HG03442 (cell line): ENCODE measurements around the gene CGB5.
"Not testable (repeated sequence)": the region's sequence is repeated elsewhere in the genome, so short reads cannot be mapped to it uniquely, and the experiment has no call there.

Experiments used
- ATAC-seq: cut with Tn5 transposase; IDR thresholded peaks from one replicate; pipeline ENCODE4 v1.9.1; 2021; ENCODE audit warnings: mild to moderate bottlenecking, moderate library complexity; ENCODE audit not compliant: unreplicated experiment

The CGB5 gene

DNA sequence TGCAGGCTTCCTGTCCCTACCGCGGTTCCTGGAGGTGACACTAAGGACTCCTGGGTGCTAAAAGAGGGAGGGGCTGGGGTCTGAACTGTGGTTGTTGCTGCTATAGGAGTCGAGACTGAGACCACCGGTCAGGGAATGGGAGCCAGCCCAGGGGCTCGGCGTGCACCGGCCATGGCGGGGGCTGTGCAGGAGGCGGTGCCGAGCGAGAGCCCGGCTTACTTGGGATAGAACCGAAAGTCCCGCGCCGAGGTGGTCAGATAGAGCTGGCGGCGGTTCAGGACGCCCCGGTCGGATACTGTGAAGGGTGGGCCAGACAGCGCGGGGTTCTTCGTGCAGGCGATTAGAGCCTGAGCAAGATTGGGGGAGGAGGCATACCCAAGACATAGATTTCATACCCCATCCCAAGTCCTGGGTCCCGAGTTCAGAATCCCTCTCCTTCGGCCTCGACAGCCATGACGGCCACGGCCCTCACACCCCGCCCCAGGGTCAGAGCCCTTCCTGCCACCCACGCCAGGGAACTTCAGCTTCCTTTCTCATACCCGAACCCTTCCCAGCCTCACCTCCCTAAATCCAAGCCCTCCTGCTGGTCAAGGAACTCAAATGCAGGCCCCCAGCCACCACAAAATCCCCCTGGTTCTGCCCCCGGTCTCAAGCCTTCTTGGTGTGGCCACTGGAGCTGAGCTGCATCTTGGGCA is 13.4 kb downstream of the CGB5 start:
- not testable (repeated sequence) for ATAC-seq

DNA sequence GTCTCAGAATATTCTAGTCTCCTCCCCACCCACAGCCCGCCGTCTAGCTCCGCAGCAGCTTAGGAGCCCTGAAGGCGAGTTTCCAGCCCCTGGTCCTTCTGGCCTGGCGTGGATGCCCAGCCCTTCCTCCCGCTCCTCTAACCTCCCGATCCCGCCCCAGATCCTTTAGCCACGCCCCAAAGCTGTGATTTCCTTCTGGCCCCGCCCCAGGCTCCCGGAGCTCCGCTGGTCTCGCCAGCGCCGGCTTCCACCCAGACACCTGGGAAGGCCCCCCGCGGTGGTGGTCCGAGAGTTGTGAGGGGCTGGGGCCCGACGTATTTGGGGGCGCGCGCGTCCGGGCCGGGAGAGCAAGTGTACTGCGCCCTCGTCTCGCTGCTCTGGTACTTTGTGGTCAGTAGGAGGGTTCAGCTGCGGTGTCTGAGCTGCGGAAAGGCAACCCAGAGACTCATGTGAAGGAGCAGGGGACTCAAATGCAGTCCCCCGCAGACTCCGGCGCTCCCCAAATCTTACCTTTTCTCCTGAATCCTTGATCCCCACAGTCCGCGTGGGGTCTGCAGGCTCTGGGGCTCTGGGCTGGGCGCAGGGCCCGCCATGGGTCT is 14.1 kb downstream of the CGB5 start, which contains the start of gene CGB7:
CGB7 (minus strand) TSS at position 114 of the 599 bp plus-strand sequence. CDS start 2,374 bp downstream, outside the sequence.
- no peak for ATAC-seq

DNA sequence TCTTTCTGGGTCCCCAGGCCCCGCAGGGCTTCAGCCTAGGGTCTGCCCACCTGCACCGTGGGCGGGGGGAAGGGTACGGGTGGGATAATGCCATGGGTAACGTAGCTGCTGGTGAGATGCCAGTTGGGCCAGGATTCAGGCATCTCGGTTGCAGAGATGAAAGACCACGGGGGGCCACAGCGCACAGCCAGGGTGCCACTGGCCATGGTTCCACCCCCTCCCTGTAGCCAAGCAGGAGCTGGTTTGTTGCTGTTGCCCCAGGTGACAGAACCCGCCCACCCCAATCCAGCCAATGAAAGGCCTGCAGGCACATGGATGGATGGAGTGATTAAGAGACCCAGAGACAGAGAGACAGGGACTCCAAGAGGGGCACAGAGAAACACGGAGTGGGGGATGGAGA is 14.9 kb downstream of the CGB5 start:
- no peak for ATAC-seq

DNA sequence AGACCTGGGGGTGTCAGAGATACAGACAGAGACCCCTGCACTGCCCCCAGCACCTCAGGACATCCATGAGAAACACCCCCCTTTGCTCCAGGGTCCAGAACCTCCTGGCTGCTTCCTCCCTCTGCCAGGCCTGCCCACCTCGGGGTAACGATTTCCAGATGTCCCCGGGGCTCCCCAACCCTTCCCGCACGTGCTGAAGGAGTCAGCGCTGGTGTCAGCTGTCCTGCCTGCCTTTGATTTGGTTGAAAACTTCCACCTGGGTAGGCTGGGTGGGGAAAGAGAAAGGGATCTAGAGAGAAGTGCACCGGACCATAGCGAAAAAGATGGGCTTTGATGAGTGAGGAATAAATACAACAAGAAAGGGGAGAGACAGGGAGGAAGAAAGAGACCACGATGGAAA is 15.4 kb downstream of the CGB5 start:
- ATAC-seq, result no peak

DNA sequence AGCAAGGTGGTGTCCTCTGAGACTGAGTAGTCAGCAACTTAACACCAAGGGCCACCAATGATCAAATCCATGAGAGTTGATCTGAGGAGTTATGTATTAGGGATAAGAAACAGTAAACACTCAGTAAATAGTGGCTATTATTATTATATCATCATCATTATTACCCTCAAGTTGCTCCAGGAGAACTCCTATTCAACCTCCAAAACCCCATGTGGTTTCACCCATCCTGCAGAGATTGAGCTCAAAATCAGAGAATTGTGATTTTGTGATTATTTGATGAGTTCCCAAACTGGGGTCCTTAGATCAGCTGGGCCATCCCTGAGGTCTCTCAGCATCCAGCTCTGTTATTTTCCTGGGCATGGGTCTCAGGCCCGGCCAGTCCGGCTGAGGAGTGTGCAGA is 17.4 kb downstream of the CGB5 start:
- ATAC-seq, result no peak

DNA sequence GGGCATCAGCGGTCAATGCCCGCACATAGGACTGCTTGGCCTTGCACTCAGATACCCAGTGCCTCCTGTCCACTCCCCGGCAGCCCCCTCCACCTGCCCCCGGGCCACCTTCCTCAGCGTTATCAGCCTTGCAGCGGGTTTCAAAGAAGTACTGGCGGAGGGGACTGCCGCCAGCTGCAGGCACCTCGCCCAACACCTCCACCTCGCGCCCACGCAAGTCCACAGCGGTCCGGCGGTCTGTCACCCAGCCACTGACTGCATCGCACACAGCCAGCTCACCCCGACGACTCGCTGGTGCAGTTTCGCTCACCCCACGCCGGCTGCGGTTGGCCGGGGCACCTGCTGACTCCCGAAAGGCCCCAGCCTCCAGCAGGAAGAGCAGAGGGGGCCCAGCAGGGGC is 17.8 kb downstream of the CGB5 start:
- ATAC-seq, result no peak

DNA sequence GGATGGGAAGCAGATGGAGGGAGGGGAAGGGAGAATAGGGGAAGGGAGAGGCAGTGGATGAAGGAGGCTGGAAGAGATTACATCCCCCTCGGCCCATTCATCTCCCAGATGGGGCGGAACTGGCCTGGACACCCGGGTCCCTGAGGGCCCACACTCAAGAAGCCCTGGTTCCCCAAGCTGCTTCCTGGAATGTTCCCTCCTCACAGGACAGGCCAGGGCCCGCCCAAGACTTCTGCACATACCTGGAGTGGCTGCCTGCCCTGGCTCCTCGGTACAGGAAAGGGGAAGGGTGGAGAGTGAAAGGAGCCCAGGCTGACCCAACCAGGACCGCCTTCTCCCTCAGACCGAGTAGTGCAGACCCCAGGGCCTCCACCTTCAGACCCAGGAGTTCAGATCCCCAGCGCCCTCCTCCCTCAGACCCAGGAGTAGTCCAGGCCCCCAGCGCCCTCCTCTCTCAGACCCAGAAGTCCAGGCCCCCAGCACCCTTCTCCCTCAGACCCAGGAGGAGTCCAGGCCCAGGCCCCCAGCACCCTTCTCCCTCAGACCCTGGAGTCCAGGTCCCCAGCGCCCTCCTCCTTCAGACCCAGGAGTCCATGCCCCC is 20.5 kb downstream of the CGB5 start:
- no peak for ATAC-seq

DNA sequence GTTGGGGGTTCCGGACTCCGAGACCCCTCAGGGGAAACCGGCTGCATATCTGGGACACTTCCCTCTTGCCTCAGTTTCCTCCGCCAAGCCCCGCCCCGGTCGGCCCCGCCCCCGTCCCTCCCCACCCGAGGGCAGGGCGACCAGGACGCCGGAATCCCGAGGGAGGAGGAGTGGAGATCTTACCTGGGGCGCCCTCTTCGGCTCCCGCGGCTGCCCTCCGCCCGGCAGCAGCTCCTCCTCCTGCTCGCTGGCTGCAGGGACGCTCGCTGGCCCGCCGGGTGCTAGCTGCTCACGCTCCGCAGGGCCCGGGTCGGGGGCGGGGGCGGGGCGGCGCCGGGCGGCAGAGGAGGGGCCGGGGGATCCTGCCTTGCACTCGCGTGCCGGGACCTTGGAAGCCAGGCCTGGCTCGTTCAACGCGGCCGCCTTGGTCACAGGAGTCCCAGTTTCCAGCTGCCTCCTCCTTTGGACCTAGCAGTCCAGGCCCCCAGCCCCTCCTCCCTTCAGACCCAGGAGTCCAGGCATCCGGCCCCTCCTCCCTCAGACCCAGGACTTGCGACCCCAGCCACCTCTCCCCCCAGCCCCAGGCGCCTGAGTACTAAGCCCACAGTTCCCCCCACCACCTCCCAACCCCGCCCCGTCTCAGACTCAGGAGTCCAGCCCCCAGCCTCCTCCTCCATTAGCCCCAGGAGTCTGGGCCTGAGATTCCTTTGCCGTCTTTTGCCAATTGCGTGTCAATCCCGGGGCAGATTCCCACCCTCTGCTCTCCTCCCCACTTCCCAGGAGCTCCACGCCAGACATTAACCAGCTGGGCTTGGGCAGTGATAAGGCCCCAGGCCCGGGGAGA is 21.3 kb downstream of the CGB5 start, which contains the start of gene NTF4:
NTF4 (minus strand) TSS at position 51 of the 844 bp plus-strand sequence. CDS start 2,821 bp downstream, outside the sequence.
- no peak for ATAC-seq

DNA sequence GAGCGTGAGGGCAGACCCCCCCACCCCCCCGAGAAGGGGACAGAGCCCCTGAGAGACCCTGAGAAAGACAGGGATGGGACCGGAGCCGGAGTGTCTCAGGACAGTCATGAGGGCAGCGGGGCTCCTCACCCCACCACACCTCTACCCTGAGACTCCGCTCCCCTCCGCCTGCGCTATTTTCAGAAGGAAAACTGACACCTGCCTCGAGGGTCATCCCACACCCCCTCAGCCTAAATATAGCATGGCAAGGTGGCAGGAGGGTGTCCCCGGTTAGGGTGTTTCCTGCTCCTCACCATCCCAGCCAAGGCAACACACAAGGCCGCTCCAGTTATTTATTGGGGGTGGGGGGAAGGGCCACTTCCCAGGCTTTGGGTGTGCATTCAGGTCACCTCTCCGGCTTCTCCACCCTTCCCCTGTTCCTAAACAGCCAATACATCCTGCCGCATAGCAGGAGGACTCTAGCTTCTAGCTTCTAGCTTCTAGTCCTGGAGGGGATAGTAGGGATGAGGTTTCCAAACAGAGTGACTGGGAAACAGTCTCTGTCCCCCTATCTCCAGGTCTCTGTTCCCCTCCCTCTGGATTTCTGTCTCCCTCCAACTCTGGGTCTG is 22.4 kb downstream of the CGB5 start:
- no peak for ATAC-seq

DNA sequence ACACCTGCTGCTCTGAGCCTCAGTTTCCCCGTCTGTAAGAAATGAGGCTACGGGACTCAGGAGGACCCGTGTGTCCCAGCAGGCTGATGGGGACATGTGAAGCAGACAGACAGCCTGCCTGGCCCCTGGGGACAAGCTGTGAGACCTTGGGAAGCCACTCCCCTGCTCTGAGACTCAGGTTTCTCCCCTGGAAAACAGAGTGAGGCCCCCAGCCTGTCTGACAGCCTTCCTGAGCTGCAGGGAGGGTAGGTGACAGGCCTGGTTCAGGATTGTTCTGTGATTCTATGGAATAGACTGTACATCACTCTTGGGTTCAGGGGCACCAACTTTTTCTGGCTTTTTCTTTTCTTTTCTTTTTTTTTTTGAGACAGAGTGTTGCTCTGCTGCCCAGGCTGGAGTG is 23.9 kb downstream of the CGB5 start:
- ATAC-seq, result no peak

DNA sequence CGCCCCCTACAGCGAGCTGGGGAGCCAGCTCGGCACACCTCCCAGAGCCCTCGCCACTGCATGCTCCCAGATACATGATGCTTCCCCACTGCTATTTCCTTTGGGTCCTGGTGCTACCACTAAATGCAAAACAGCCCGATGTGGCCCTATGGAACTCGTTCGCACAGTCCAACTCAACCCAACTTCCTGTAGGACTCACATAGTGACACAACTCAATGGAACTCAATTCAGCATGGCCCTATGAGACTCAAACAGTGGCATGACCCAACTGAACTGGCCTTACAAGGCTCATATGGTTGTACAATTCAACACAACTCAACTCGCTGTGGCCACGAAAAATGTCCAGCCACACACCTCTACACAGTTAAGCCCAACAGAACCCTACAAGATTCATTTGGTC is 25.4 kb downstream of the CGB5 start:
- no peak for ATAC-seq

DNA sequence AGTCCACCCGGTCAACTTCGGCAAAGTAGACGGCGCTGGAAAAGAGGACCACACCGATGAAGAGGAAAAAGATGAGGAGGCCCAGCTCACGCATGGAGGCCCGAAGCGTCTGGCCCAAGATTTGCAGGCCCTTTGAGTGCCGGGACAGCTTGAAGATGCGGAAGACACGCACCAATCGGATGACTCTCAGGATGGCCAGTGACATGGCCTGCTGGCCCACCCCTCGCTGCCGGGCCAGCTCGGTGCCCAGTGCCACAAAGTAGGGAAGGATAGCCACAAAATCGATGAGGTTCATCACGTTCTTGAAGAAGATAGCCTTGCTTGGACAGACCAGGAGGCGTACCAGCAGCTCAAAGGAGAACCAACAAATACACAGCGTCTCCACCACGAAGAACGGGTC is 26.8 kb downstream of the CGB5 start:
- ATAC-seq, result no peak

DNA sequence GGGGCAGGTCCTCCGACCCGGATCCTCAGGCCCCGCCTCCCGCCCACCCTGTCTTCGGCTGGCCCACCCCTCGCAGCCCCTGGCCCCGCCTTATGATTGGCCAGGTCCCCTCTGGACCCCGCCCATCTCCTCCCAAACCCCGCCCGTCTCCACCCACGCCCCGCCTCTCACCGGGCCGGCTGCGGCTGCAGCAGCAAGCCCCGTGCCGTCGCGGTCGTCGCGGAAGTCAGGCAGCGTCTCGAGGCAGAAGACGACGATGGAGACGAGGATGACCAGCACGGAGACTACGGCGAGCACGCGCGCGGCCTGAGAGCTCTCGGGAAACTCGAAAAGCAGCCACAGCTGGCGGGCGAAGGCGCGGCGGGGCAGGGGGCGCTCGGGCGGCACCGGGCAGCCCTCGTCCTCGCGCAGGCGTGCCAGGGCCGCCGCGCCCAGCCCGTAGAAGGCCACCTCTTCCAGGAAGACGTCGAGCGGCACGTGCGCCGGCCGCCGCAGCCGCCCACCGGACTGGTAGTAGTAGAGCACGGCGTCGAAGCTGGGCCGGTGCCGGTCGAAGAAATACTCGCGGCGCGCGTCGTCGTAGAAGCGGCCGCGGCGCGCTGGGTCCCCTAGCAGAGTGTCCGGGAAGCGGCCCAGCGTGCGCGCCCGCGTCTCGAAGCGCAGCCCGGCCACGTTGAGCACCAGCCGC is 28.4 kb downstream of the CGB5 start:
- ATAC-seq, result no peak

DNA sequence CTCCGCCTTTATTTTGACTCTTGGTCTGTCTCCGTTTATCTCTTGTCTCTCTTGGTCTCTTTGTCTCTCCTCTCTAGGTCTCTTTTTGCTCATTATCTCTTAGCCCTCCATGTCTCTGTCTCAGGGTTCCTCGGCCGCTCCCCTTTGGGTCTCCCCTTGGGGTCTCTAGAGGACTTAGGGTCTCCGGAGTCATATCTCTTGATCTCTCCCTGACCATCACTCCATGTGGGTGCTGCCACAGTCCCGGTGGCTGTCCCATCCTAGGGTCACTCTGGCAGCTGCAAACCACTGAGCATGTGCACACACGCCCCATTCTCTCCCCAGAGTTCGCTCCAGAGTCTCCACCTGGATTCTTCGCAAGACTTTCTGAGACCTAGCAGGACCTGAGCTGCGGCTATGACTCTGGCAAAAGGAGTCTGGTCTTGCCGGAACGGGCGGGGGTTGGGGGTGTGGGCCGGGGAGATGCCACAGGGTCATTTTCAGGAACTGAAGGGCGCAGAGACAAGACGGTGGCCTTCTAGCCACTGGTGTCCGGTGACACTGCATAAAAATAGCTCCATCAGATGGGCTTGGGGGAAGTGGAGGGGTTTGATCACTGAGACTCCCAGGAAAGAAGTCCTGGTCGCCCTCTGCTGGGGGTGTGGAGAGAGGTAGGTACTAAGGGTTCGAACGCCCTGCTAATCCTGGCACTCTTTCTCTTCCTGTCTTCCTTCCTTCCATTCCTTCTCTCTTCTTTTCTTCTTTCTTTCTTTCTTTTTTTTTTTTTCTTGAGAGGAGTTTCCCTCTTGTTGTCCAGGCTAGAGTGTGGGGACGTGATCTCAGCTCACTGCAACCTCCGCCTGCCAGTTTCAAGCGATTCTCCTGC is 30.1 kb downstream of the CGB5 start:
- ATAC-seq, result no peak

DNA sequence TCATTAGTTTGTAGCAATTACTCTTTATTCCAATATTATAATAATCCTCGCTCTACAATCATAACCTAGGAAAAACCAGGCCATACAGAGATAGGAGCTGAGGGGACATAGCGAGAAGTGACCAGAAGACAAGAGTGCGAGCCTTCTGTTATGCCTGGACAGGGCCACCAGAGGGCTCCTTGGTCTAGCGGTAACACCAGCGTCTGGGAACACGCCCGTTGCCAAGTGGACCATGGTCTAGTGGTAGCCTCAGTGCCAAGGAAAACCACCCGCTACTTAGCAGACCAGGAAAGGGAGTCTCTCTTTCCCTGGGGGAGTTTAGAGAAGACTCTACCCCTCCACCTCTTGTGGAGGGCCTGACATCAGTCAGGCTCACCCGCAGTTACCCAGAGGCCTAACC is 31.2 kb downstream of the CGB5 start:
- not testable (repeated sequence) for ATAC-seq

DNA sequence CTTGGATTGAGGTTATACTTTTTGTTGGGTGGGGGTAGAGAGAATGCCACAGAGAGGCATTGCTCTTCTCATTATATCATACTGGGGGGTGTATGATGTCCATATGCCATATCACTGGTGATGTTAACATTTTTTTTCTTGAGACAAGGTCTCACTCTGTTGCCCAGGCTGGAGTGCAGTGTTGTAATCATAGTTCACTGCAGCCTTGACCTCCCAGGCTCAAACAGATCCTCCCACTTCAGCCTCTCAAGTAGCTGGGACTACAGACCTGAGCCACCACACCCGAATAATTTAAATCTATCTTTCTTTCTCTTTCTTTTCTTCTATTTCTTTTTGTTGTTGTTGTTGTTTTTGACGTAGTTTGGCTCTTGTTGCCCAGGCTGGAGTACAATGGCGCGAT is 36.7 kb downstream of the CGB5 start:
- no peak for ATAC-seq

DNA sequence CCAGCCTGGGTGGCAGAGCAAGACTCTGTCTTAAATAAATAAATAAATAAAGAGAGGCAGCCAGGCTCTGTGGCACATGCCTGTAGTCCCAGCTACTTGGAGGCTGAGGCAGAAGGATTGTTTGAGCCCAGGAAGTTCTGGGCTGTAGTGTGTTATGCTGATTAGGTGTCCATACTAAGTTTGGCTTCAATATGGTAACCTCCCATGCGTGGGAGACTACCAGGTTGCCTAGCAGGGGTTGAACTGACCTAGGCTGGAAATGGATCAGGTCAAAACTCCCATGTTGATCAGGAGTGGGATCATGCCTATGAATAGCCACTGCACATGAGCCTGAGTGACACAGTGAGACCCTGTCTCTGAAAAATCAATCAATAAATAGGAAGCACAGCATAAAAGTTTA is 37.6 kb downstream of the CGB5 start:
- no peak for ATAC-seq

DNA sequence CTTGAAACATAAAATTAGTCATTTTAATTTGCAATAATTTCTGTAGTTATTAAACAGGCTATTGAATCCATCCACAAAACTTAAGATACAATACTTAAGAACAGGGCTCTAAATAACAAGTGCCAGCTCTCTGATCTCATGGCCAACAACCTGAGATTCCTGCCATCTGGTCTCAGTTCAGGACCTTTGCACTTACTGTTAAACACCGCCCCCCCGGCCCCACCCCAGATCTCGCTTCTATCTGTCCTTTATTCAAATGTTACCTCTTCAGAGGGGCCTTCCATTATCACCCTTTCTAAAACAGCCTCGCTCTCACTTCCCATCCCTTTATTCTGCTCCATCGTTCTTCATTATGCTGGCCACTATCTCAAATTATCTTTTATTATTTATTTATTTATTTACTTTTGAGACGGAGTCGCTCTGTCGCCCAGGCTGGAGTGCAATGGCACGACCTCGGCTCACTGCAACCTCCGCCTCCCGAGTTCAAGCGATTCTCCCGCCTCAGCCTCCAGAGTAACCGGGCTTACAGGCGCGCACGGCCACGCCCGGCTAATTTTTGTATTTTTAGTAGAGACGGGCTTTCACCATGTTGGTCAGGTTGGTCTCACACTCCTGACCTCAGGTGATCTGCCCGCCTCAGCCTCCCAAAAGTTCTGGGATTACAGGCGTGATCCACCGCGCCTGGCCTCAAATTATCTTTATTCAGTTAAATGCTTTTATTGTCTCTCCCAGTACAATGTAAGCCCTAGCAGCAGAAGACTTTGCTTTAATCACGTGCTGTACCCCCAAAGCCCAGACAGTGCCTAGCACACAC is 40.8 kb downstream of the CGB5 start:
- no peak for ATAC-seq
